Fibroblast of lung (primary cell): ENCODE measurements around the gene ERGIC1.

Experiments
- EZH2 ChIP-seq: IDR thresholded peaks from 2 replicates; pipeline ENCODE4 v1.5.1; 2012; ENCODE audit warnings: low read length, control low read depth, mild to moderate bottlenecking; ENCODE audit errors: missing control alignments
- TF ChIP-seq, protein P1 (sequence below), 2 donors: IDR thresholded peaks in 1 of 2; conservative IDR thresholded peaks in 1 of 2; 1 replicate in 1 of 2; 2 replicates in 1 of 2; pipeline ENCODE4 v1.5.1; 2011 to 2012; ENCODE audit warnings: low read length in 2 of 2, control low read depth in 1 of 2, inconsistent platforms in 1 of 2, low read depth in 1 of 2, mild to moderate bottlenecking in 1 of 2

DNA sequence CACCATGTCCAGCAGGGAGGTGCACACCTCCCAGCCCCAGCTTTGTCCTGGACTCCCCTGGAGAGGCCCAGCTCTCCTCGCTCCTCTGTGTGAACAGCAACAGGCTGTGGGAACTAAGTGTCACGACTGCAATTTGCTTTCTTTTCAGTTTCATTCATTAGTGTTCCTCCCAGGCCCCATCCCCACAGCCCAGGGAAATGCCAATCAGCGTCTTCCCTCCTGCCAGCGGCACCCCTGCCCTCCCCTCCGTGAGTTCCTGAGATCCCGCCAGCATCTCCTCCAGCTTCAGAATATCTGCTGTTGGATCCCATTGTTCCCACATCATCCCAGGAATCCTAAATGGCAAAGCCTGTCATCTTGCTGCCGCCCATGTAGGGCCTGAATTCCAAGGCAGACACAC, 112.1 kb downstream of the ERGIC1 start:
- TF ChIP-seq, protein P1, sequence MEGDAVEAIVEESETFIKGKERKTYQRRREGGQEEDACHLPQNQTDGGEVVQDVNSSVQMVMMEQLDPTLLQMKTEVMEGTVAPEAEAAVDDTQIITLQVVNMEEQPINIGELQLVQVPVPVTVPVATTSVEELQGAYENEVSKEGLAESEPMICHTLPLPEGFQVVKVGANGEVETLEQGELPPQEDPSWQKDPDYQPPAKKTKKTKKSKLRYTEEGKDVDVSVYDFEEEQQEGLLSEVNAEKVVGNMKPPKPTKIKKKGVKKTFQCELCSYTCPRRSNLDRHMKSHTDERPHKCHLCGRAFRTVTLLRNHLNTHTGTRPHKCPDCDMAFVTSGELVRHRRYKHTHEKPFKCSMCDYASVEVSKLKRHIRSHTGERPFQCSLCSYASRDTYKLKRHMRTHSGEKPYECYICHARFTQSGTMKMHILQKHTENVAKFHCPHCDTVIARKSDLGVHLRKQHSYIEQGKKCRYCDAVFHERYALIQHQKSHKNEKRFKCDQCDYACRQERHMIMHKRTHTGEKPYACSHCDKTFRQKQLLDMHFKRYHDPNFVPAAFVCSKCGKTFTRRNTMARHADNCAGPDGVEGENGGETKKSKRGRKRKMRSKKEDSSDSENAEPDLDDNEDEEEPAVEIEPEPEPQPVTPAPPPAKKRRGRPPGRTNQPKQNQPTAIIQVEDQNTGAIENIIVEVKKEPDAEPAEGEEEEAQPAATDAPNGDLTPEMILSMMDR (conservative IDR thresholded peaks at IDR 0.05 in 1 of 2, IDR thresholded peaks at IDR 0.05 in 1 of 2; ENCODE audit: low read depth in 1 of 2, low read length in 2 of 2), result no peak
- no peak for TF ChIP-seq EZH2
